Skeletal muscle tissue (tissue), 4 donors: ENCODE data around the gene CNTNAP2. TPM values are rescaled to one million over a fixed set of nuclear protein-coding genes. Genes with fewer than 3 reads are reported as not detected.

Experiments used
- H3K27ac ChIP-seq: one replicate; pipeline ENCODE4 v1.7.0; 2013; ENCODE audit warnings: mild to moderate bottlenecking, low read depth, low read length, inconsistent platforms
- H3K27me3 ChIP-seq, 3 donors: one replicate each; pipeline ENCODE4 v1.7.0; 2013; ENCODE audit warnings: low read length in 3 of 3; ENCODE audit not compliant: control insufficient read depth in 3 of 3, insufficient read depth in 3 of 3
- H3K36me3 ChIP-seq, 3 donors: one replicate each; pipeline ENCODE4 v1.7.0; 2013; ENCODE audit warnings: low read length in 3 of 3; ENCODE audit not compliant: control insufficient read depth in 3 of 3, insufficient read depth in 3 of 3
- H3K4me1 ChIP-seq, 3 donors: one replicate each; pipeline ENCODE4 v1.7.0; 2013; ENCODE audit warnings: low read length in 3 of 3, mild to moderate bottlenecking in 3 of 3; ENCODE audit not compliant: control insufficient read depth in 3 of 3, insufficient read depth in 3 of 3
- H3K4me3 ChIP-seq, 3 donors: one replicate each; pipeline ENCODE4 v1.7.0; 2013; ENCODE audit warnings: low read length in 3 of 3
- H3K9ac ChIP-seq, 3 donors: one replicate each; pipeline ENCODE4 v1.7.0; 2013; ENCODE audit warnings: low read length in 3 of 3, mild to moderate bottlenecking in 3 of 3, moderate library complexity in 2 of 3, low read depth in 1 of 3
- H3K9me3 ChIP-seq, 3 donors: one replicate each; pipeline ENCODE4 v1.7.0; 2013; ENCODE audit warnings: low read length in 3 of 3; ENCODE audit not compliant: control insufficient read depth in 3 of 3
- total RNA-seq: library from RNA; depleted of rRNA; stranded (reverse); fragments of >200 nt; gene quantifications from one replicate; pipeline ENCODE4 v1.2.3, GENCODE V29; 2014
- donor health status: Osteomylitis.

The CNTNAP2 gene
- total RNA-seq, 1 donor from 2014 or later, result 14.1 TPM

- H3K27ac ChIP-seq, result no peak overlapping the region
- no peak overlapping the region for H3K9ac ChIP-seq
- no peaks in the 10 kb centered on the region for H3K36me3 ChIP-seq
- H3K27me3 ChIP-seq, result no peaks in the 10 kb centered on the region
- H3K4me1 ChIP-seq, result no peaks in the 10 kb centered on the region
- no peak overlapping the region for H3K4me3 ChIP-seq
- H3K9me3 ChIP-seq, result no peaks in the 10 kb centered on the region
These were observed 1534.4 kb downstream of the CNTNAP2 start for GRCh38 chr7:147650991-147651390.

DNA sequence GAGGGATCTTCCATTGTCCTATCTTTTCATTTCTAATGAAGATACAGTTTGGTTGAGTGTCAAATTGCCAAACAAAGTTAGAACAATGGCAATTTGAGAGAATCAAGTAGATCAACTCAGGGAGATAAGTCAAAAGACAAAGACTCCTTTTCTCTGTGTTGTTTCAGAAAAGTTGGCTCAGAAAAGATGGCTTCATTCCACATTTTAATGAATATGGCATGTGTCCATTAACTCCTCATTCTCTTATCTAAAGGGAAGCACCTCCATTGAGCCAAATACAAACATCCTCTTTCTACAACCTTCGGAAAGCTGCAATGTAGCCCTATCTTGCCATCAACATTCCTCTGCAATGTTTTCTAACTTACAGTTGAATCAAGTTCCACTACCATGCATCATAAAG lies 1535.0 kb downstream of the CNTNAP2 start:
- Histone ChIP-seq H3K9me3 (no peaks in the 10 kb centered on the region), H3K4me3 (no peak overlapping the region), H3K9ac (no peak overlapping the region), H3K4me1 (no peaks in the 10 kb centered on the region), H3K27ac (no peak overlapping the region), H3K27me3 (no peaks in the 10 kb centered on the region), H3K36me3 (no peaks in the 10 kb centered on the region)

- Histone ChIP-seq H3K9me3 (no peaks in the 10 kb centered on the region), H3K9ac (no peak overlapping the region), H3K27me3 (no peaks in the 10 kb centered on the region), H3K36me3 (no peaks in the 10 kb centered on the region), H3K27ac (no peak overlapping the region), H3K4me1 (no peaks in the 10 kb centered on the region), H3K4me3 (no peak overlapping the region)
These were observed 1536.9 kb downstream of the CNTNAP2 start for GRCh38 chr7:147653456-147653855.

- H3K4me1 ChIP-seq, result no peaks in the 10 kb centered on the region
- no peak overlapping the region for H3K27ac ChIP-seq
- H3K9ac ChIP-seq, result no peak overlapping the region
- H3K9me3 ChIP-seq, result no peaks in the 10 kb centered on the region
- H3K36me3 ChIP-seq, result no peaks in the 10 kb centered on the region
- no peak overlapping the region for H3K4me3 ChIP-seq
- H3K27me3 ChIP-seq, result no peaks in the 10 kb centered on the region
These were observed 1541.9 kb downstream of the CNTNAP2 start for GRCh38 chr7:147658392-147658967.

DNA sequence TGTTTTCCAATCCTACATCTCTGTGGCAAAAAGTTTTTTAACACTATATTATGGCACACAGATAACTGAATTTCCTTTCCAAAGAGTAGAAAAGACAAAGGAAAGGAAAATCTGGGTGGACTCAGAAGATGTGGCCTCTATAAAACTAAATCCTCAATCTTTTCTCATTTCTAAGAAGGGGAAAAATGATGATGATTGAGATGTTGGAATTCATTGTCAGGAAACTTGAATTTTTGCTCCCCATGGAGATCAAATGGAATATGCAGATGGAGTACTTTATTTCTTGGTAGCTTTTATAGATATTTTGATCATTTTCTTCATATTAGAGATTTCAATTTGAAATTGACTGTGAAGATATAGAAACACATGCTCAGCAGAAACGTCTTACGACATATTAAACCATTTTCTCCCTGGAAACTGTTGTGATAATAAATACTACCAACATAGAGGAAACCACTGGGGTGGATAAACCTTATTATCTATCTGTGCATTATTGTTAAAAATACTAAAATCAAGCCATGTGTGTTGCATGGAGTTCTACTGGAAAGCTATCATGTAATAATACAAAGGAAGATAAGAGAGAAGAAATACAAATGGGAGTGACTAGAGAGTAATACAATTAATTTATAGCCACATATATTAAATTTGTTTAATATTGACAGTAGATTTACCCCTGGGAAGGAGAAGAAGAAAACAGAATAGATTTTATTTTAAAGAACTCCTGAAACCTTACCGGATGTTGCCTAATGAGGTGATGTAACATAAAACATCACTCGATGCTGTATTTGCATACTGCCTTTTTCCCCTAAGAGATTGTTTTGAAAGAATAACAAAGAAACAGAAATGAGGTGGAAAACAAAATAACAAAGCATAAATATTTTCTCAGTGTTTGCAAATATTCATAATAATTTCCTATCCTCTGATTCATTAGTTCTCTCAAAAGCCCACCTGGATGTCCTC lies 1542.7 kb downstream of the CNTNAP2 start:
- Histone ChIP-seq H3K36me3 (no peaks in the 10 kb centered on the region), H3K4me3 (no peak overlapping the region), H3K9me3 (no peaks in the 10 kb centered on the region), H3K27me3 (no peaks in the 10 kb centered on the region), H3K9ac (no peak overlapping the region), H3K27ac (no peak overlapping the region), H3K4me1 (no peaks in the 10 kb centered on the region)

DNA sequence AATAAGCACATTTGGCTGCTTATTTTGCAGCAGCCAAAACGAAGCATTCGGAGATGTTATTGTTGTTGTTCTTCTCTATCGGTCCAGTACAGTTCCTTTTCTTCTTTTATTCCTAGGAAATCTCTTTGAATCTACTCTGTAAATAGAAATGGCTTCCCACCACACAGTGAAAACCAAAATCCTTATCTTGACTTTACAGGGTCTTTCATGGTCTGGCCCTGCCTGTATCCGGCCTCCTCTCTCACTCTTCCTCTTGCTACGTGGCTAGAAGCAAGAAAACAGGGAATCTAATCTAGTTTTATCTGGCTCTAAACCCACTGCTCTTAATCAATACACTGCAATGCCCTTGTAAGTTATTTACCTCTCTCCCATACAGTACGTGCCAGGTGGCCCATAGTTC lies 1547.9 kb downstream of the CNTNAP2 start:
- H3K4me3 ChIP-seq, result no peak overlapping the region
- no peaks in the 10 kb centered on the region for H3K36me3 ChIP-seq
- no peaks in the 10 kb centered on the region for H3K4me1 ChIP-seq
- H3K27ac ChIP-seq, result no peak overlapping the region
- H3K9me3 ChIP-seq, result no peaks in the 10 kb centered on the region
- no peaks in the 10 kb centered on the region for H3K27me3 ChIP-seq
- no peak overlapping the region for H3K9ac ChIP-seq

- Histone ChIP-seq H3K27me3 (no peaks in the 10 kb centered on the region), H3K9ac (no peak overlapping the region), H3K27ac (no peak overlapping the region), H3K4me1 (no peaks in the 10 kb centered on the region), H3K36me3 (no peaks in the 10 kb centered on the region), H3K4me3 (no peak overlapping the region), H3K9me3 (no peaks in the 10 kb centered on the region)
These were observed 1554.2 kb downstream of the CNTNAP2 start for GRCh38 chr7:147670759-147671158.

GRCh38 chr7:147674705-147675104 lies 1558.1 kb downstream of the CNTNAP2 start:
- H3K4me3 ChIP-seq, result no peak overlapping the region
- no peaks in the 10 kb centered on the region for H3K27me3 ChIP-seq
- H3K27ac ChIP-seq, result no peak overlapping the region
- H3K4me1 ChIP-seq, result no peaks in the 10 kb centered on the region
- H3K9ac ChIP-seq, result no peak overlapping the region
- no peaks in the 10 kb centered on the region for H3K9me3 ChIP-seq
- H3K36me3 ChIP-seq, result no peaks in the 10 kb centered on the region

- Histone ChIP-seq H3K4me3 (no peak overlapping the region), H3K27me3 (no peaks in the 10 kb centered on the region), H3K9ac (no peak overlapping the region), H3K4me1 (no peaks in the 10 kb centered on the region), H3K9me3 (no peaks in the 10 kb centered on the region), H3K36me3 (no peaks in the 10 kb centered on the region), H3K27ac (no peak overlapping the region)
These were observed 1562.3 kb downstream of the CNTNAP2 start for GRCh38 chr7:147678943-147679342.

- no peaks in the 10 kb centered on the region for H3K27me3 ChIP-seq
- H3K27ac ChIP-seq, result no peak overlapping the region
- no peaks in the 10 kb centered on the region for H3K4me1 ChIP-seq
- no peak overlapping the region for H3K4me3 ChIP-seq
- no peak overlapping the region for H3K9ac ChIP-seq
- no peaks in the 10 kb centered on the region for H3K9me3 ChIP-seq
- H3K36me3 ChIP-seq, result no peaks in the 10 kb centered on the region
These were observed 1564.9 kb downstream of the CNTNAP2 start for GRCh38 chr7:147681530-147681929.
